Measurements from ENCODE around the gene GPC4.

Gene GPC4

GRCh38 chrX:133415276-133416105 is at the start of gene GPC4:
GPC4 (minus strand) TSS chrX:133415489; CDS start chrX:133414965, 524 bp downstream.
- DNase-seq: no peak

GRCh38 chrX:133461231-133461630 is 45.9 kb upstream of the GPC4 start:
- no peak for DNase-seq

GRCh38 chrX:133454924-133455323 is 39.6 kb upstream of the GPC4 start:
- DNase-seq: no peak

GRCh38 chrX:133454491-133454914 is 39.2 kb upstream of the GPC4 start:
- DNase-seq: no peak

GRCh38 chrX:133448512-133449076 is 33.3 kb upstream of the GPC4 start:
- DNase-seq: no peak

- no peak for DNase-seq
Observed at GRCh38 chrX:133444952-133445831, 29.9 kb upstream of the GPC4 start.

- DNase-seq: no peak
Observed at GRCh38 chrX:133444196-133444595, 28.9 kb upstream of the GPC4 start.

GRCh38 chrX:133440797-133441163 is 25.5 kb upstream of the GPC4 start:
- DNase-seq: no peak

GRCh38 chrX:133440081-133440796 is 24.9 kb upstream of the GPC4 start:
- no peak for DNase-seq

GRCh38 chrX:133437766-133438165 is 22.5 kb upstream of the GPC4 start:
- DNase-seq: no peak

- no peak for DNase-seq
Observed at GRCh38 chrX:133437356-133437755, 22.1 kb upstream of the GPC4 start.

- no peak for DNase-seq
Observed at GRCh38 chrX:133435544-133436124, 20.3 kb upstream of the GPC4 start.

- DNase-seq: no peak
Observed at GRCh38 chrX:133434197-133434820, 19.0 kb upstream of the GPC4 start.

GRCh38 chrX:133419911-133420310 is 4.6 kb upstream of the GPC4 start:
- no peak for DNase-seq

GRCh38 chrX:133418588-133418987 is 3.3 kb upstream of the GPC4 start:
- DNase-seq: no peak

- no peak for DNase-seq
Observed at GRCh38 chrX:133417364-133417763, 2.1 kb upstream of the GPC4 start.

- DNase-seq: no peak
Observed at GRCh38 chrX:133414406-133415275, 648 bp downstream of the GPC4 start.

GRCh38 chrX:133413218-133413925 is 1.9 kb downstream of the GPC4 start:
- DNase-seq: no peak

GRCh38 chrX:133412665-133413064 is 2.6 kb downstream of the GPC4 start:
- no peak for DNase-seq

GRCh38 chrX:133412246-133412645 is 3.0 kb downstream of the GPC4 start:
- no peak for DNase-seq
